Gastrocnemius medialis (tissue), 4 donors: ENCODE data around the gene EPB41L5.

ENCODE experiments used
- CTCF ChIP-seq, 5 experiments: fragments of 450-650 bp in 3 of 5; fragments of 200-600 bp in 2 of 5; sonication (generic) in 2 of 5; IDR thresholded peaks in 4 of 5; conservative IDR thresholded peaks in 1 of 5; 1 replicate in 4 of 5; 2 replicates in 1 of 5; pipeline ENCODE4 v1.5.1; 2016 to 2019; ENCODE audit warnings: antibody characterized with exemption in 5 of 5, mild to moderate bottlenecking in 3 of 5, moderate library complexity in 3 of 5
- POLR2A ChIP-seq, 2 donors: fragments of 450-650 bp; IDR thresholded peaks; one replicate each; pipeline ENCODE4 v1.6.1; 2017; ENCODE audit warnings: antibody characterized with exemption in 2 of 2, mild to moderate bottlenecking in 2 of 2, moderate library complexity in 2 of 2

GRCh38 chr2:120103723-120104467 is 91.0 kb downstream of the EPB41L5 start:
- TF ChIP-seq CTCF (IDR thresholded peaks at IDR 0.05 in 4 of 5, conservative IDR thresholded peaks at IDR 0.05 in 1 of 5), result no peak
- no peak for TF ChIP-seq POLR2A (IDR thresholded peaks at IDR 0.05)
